ENCODE data around the gene INPPL1.

- TF ChIP-seq POLR2A (IDR thresholded peaks at IDR 0.05) (no peak), CTCF (IDR thresholded peaks at IDR 0.05 in 8 of 11, conservative IDR thresholded peaks at IDR 0.05 in 3 of 11) (no peak), POLR2AphosphoS5 (IDR thresholded peaks at IDR 0.05) (no peak)
These were observed 12.2 kb downstream of the INPPL1 start for GRCh38 chr11:72236774-72237111.
